DMS153 treated with DMSO at 0.1 percent for 48 hours (cell line): ENCODE measurements around the gene VANGL2.

Source experiments
- DNase-seq: peaks from one replicate; lab custom pipeline; 2025; ENCODE audit not compliant: unreplicated experiment; lab: John Stamatoyannopoulos, UW

VANGL2 gene

DNA sequence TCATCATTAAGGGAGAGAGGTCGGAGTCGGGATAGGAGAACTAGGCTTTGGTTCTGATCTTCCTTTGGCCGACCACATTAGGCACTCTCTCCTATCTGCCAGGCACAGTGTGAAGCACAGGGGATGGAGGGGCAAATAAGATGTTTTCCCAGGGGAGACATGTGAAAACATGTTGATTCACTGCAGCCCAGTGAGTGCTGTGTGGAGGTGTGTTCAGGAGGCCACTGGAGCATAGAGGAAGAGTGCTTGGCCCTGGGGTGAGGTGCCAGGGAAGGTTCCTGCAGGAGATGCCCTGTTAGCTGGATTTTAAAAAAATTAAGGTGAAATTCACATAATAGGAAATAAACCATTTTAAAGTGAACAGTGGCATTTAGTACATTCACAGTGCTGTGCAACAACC, 3.7 kb downstream of the VANGL2 start:
- no peak for DNase-seq

DNA sequence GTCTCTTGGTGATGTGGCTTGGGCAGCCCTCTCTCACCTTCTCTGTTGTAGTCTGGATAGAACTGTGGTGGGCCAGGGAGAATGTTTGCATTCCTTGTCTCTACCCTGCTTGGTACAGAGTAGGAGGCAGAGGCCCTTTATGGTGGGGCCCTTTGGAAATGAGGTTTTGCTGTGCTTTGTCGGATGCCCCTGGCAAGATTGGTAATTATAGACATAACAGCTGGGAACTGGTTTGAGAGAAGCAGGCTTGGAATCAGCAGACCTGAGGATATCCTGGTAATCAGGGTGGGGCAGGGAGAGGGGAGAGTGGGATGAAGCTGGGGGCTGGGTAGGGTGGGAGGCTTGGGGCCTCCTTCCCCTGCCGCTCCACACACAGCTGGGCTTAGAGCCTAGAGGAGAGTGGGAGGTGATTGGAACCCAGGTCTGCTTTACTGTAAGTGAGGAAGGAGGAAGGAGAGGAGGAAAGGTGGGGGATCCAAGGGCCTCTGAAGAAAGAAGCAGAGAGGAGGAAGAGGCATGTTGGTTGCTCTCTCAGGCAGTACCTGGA, 5.0 kb downstream of the VANGL2 start:
- no peak for DNase-seq

DNA sequence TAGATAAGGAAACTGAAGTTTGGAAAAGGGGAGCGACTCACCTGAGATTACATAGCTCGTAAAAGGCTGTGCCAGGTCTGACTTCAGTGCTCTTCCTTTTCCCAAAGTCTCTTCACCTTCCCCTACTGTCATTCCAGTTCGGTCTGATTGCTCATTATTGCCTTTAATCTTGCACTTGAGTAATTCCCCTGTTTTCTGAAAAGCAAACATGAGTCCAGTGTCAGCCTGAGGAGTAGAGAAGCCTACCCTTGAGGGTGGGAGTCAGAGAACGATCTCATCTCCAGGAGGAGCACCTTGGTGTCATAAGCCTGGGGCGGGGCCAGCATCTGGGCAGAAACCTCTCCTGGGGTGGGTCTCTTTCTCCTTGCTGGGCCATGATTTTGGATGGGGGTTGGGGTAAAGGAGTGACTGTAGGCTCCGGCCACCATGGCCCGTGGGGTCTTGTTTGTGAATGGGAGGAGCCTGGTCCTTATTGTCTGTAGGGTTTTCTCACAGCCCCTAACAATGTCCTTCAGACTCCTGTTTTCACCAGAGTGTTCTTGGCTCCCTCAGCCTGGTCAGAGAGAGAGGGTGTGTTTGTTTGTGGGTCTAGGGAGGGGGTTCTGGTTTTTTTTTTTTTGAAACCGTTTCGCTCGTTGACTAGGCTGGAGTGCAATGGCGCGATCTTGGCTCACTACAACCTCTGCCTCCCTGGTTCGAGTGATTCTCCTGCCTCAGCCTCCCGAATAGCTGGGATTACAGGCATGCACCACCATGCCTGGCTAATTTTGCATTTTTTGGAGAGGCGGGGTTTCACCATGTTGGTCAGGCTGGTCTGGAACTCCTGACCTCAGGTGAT, 6.0 kb downstream of the VANGL2 start:
- DNase-seq: no peak

DNA sequence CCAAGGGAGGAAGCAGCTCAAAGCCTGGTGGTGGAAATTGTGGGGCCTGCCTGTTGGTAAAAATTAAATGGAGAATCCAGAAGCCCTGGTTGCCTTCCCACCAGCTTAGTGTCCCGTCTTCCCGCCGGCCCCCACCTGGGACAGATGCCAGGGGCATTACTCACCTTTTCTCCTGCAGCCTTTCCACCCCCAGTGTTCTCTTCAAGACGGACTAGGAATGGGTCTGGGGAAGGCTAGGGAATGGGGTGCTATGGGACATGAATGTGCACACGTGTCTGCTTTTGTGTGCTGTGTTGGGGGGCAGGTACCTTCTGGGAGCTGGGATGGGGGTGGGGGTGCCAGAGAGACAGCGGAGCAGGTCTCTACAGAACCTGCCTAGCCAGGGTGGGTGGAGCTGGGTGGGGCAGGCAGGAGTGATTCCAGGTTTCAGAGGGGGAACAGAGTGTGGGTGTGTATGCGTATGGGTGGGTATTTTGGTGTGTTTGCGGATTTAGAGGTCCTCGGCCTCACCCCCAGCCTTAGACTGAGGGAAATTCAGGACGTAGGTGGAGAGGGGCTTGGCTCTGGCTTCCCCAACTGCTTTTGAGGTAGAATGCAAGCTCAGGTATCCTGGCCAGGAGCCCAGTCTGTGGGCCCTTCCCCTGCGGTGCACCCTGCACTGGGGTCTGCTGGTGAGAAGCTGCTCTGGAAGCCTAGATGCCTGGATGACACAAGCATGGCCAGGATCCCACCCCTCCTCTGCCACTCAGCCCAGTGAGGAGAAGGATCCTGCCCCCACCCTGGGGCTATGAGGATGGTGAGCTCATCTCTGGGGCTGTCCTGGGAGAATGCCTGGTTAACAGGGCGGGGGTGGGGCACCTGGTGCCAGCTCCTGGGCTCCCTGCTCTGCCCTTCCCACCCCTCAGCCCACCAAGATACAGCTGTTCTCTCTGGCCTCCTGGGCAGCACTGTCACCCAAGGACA, 7.8 kb downstream of the VANGL2 start:
- DNase-seq: no peak

DNA sequence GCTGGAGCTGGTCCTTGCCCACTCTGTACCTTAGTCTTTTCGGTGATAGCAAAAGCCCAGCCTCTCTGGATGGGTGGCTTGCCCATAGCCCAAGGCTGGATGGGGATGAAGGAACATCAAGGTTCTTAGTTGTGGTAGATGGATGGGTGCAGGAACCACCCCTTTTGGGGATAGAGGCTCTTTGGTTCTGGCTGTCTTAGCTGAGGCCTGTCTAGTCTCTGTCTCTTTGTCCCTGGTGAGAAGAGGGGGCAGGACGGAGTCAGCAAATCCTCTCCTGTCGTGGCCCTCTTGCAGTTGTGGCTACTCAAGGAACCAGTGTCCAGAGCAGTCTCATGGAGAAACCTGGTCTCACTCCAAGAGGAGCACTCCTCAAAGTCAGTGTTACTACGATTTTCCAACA, 8.5 kb downstream of the VANGL2 start:
- DNase-seq: no peak

DNA sequence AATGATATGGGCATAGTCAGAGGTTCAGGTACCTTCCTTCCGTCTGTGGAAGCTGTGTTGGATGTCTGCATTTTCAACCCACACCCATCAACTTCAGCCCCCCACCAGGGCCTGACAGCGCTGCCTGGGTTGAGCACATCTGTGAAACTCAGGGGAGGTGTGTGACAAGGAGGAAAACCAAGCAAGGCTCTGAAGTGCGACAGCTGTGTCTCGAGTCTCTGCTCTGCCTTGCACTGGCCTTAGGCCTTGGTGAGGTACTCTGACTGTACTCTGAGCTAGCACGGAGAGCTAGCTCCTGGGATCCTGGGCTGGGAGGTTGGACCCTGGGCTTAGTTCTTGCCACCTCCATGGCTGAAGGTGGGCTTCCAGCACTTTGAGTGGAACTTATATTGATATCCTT, 9.1 kb downstream of the VANGL2 start:
- DNase-seq: no peak

DNA sequence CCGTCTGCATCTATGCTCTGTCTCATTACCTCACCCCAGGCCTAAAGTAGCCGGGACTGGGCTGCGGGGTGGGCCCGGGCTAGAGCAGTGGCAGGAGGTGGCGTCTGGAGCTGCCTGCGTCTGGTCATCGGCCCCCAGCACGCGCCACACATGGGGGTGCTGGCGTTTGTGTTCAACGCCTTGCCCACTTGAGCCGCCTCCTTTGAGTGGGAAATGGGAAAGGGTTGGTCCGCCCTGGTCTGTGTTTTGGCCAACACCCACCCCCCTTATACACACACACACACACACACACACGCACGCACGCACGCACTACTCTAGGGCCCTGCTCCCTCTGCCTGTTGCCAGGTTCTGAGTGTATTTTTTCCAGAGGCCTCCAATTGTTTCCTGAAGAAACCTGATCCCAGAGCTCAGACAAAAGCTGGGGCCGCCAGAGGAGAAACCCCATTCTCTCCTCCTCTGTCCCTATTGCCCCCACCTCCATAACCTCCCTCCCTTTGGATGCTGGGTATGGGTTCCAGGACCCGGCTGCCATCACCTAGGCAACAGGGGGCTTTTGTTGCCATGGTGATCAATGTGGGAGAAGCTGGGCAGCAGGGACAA, 10.1 kb downstream of the VANGL2 start:
- peak; percentile 53 for DNase-seq

DNA sequence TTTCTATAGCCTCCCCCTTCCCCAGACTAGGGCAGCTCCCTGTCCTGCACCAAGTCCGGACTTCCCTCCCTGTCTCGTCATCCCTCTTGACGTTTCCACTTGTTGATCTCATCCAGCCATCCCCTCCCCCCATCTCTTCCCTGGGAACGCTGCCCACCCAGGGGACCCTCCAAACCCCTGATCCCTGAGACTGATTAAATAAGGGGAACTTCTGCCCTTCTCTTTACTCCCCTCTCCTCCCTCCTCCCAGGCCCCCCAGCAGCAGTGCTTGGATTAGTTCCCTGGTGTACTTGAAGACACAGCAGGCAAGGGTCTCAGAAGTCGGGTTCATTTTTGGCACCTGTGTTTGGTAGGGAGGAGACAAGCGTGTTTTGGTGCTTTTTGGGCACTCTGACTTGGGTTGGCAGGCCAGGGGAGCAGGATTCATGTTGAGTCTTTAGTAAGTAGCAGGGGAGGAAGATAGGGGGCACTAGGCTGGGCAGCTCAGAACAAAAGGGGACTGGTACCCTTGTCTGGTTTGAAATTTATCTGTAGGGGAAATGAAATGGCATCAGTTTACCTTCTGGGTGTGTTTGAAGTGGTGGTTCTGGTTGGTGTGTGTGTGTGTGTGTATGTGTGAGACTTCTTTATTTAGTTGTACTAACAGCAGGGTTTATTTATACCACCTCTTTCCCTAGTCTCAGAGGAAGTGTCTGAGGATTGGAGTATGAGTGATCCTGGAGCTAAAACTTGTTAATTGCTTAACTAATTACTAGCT, 11.1 kb downstream of the VANGL2 start:
- no peak for DNase-seq

DNA sequence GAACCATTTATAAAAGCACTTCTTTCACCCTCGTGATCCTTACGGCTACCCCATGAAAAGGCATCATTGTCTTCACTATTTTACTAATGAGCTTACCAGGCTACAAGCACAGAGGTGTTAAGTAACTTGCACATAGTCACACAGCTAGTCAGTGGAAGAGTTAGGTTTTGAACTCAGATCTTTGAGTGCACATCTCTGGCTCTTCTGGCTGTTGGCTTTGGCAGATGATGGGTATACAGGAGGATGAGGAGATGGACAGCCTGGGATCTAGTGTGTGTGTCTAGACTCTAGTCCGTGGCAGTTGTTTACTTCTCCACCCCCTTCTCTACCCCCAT, 11.6 kb downstream of the VANGL2 start:
- no peak for DNase-seq

DNA sequence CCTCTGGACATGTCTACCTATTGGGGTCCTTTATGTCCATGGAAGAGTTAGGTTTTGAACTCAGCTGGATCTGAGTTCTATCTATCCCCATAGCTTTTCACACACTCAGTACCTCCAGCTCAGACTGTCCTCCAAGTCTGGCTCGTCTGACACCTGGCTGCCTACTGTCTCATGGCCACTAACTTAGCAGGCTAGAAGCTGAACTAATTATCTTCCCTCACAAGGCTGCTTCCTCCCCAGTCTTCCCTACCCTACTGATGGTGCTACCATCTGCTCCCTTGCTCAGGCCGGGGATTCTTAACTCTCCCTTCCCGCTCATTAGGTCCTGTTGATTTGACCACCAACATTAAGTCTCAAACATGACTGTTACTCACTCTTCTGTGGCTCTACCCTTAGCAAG, 13.4 kb downstream of the VANGL2 start:
- no peak for DNase-seq

DNA sequence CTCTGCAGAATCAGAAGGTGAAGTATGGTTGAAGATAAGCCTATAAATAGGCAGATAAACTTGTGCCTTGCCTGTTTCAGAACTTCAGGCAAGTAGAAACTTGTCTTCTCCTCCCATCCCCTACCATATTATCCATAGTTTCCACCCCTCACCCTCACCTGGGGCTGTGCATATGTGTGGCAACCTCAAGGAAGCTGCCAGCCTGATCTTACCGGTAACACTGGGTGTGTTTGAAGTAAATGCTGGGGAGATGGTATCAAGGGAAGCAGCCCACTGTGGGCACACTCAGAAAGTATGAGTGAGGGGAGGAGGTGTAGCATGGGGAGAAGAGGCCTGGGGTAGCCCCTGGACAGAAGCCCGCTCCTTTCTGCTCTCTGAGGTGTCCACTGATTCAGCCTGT, 14.5 kb downstream of the VANGL2 start:
- no peak for DNase-seq

DNA sequence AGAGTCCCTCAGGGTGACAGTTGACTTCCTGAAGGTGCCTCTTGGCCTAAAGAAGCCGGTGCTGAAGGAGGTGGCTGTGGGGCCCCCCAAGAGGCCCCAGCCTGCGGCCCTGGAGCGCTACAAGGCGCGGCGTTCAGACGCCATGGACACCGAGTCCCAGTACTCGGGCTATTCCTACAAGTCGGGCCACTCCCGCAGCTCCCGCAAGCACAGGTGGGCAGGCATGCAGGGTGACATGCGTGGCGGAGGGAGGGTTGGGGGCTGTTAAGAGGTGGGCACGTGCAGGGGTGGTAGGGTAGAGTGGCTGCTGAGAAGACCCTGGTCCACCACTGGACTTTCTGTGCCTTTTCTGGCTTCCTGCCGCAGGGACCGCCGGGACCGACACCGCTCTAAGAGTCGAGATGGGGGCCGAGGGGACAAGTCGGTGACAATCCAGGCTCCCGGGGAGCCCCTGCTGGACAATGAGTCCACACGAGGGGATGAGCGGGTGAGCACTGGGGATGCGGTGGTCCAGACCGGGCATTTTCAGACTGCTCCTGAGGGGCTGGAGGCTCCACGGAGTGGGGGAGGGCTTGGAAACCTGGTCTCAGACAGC, 15.4 kb downstream of the VANGL2 start:
- no peak for DNase-seq

DNA sequence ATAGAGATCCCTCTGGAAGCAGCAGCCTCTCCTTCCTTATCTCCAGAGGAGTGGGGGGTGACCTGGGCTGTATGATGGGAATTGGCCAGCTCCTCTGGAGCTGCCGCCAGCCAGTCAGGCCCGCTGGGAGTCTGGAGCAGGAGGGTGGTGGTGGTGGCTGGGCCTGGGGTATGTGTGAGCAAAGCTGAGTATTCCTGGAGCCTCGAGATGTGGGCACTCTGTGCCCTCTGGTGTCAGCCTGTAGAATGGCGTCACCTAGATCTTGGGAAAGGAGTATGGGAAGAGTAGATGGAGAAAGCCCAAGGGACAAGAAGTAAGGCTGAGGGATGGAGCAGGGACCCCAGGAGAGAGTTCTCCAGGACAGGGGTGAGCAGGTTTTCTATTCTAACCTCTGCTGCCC, 16.0 kb downstream of the VANGL2 start:
- DNase-seq: peak; percentile 79

DNA sequence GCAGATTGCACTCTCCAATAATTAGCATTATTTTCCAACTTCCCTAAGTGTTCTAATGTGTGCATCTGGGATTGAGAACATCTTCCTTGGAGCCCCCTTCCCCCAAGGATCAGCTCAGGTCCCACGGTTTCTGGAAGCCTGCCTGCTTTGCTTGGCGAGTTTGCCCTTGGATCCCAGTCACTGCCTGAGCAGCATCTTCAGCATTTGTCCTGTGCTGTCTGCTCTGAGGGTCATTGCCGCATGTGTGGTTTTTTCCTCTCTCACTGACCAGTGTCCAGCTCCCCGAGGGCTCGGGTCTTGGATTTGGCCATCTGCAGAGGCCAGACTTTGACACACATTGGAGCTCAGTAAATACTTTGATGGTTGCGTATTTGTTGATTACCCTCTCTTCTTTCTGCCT, 18.1 kb downstream of the VANGL2 start:
- no peak for DNase-seq

DNA sequence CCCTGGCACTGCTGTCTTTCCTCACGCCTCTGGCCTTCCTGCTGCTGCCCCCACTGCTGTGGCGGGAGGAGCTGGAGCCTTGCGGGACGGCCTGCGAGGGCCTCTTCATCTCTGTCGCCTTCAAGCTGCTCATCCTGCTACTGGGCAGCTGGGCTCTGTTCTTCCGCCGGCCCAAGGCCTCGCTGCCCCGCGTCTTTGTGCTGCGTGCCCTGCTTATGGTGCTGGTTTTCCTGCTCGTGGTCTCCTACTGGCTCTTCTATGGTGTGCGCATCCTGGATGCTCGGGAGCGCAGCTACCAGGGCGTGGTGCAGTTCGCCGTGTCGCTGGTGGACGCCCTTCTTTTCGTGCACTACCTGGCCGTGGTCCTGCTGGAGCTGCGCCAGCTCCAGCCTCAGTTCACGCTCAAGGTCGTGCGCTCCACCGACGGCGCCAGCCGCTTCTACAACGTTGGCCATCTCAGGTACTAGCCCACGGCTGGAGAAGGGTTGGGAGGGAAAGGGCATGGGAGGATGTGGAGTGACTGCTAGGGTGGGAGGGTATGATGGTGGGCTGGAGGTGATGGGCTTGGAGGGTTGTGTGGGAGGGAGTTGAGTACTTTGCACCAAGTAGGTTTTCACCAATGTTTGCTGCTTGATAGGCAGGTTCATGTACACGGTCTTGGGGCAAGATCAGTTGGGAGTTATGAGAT, 18.9 kb downstream of the VANGL2 start:
- DNase-seq: no peak

DNA sequence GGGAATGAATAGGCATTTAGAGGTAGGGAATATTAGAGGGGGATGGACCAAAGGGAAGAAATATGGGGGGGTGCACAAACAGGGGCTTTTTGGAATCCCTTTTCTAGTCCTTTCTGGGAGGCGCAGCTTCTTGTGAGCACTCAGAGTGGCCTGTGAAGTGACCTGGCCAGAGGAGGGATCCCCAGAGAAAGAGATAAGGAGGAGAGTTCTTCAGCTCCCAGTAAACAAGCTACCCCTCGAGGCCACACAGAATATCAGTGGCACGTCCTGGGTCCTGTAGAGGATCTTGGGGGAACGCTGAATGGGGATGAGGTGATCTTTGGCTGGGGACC, 19.4 kb downstream of the VANGL2 start:
- DNase-seq: no peak

DNA sequence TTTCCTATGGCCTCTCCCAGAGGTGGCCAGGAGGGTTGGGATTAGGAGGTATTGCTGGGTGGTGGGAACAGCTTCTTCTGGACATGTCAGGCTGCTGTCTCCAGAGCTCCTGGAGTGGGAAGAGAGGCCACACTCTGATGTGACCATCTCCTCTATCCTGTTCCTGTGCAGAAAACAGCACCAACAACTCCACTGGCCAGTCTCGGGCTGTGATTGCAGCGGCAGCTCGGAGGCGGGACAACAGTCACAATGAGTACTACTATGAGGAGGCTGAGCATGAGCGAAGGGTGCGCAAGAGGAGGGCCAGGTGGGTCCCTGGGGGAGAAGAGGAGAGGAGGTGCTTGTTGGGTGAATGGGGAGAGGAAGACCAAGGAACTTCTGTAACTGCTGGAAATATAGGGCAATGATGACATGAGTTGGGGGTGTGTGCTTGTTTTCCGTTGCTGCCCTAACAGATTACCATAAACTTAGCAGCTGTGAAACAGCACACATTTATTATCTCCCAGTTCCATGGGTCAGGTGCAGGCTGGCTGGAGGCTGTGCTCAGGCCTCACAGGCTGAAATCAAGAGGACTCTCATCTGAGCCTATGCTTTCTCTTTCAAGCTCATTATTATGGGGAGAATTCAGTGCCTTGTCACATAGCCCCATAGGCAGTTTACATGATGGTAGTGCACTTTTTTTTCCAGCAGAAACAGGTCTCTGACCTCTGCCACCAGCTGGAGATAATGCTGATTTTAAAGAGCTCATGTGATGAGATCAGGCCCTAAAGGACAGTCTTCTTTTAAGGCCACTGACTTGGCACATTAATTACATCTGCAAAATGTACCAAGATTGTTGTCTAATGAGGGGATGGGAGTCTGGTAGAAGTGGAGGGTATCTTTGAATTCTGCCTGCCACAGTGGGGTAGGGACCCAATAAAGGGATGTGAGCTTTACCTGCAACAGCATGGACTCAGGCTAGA, 20.8 kb downstream of the VANGL2 start:
- DNase-seq: no peak

DNA sequence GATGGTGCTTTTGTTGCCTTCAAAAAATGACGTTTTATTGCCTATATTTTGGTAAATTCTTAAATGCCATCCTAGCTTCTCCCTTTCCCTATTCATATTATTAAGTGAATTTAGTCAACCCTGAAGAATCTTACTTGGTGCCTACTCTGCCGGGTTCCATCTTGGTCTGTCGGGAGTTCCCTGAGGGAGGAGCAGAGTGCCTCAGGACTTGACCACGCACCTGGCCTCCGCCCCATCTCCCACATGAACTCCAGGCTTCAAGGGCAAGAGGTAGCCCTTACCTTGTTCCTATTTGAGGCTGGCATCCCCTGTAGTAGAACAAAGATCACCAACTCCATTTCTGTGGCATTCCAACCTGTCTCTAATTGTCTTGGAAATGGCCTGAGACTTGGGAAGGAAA, 21.5 kb downstream of the VANGL2 start:
- no peak for DNase-seq

DNA sequence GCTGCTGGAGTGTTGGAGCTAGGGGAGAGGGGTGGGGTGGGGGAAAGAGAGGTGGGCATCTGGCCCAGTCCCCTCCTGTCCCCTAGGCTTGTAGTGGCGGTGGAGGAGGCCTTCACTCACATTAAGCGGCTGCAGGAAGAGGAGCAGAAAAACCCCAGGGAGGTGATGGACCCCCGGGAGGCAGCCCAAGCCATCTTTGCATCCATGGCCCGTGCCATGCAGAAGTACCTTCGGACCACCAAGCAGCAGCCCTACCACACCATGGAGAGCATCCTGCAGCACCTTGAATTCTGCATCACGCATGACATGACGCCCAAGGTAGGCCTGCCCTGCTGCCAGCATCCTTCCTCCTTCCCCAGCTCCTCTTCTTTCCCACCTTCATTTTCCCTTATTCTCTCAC, 23.6 kb downstream of the VANGL2 start:
- DNase-seq: no peak
